CMK (cell line): Measurements from ENCODE around the gene PARP14.

Experiments
- DNase-seq: peaks from one replicate; pipeline ENCODE4 v3.0.0-alpha.2; 2010; ENCODE audit warnings: low read depth

PARP14 gene

GRCh38 chr3:122770521-122771202, 90.0 kb downstream of the PARP14 start:
- DNase-seq: no peak

- no peak for DNase-seq
These were observed 92.2 kb downstream of the PARP14 start for GRCh38 chr3:122772827-122773226.

DNA sequence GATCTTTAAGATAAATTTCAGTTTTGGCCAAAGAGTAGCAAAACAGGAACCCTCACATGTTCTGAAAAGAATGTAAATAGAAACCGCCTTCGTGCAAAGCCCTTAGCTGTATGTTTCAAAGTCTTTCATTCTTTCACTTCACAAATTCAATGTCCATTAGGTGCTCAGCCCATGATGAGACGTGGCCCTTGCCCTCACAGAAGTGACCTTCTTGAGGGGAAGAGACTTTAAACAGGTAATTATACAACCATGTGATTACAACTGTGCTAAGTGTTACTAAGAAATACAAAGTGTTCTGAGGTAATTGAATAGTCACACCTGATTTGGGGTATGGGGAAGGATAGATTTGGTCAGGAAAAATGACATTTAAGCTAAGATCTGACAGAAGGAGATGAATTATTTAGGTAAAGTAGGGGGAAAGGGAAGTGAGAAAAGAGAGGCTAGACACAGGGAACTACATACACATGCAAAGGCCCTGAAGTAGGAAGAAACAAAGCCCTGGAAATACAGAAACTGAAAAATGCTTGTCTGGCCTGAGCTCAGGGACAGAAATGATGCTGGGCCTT, 93.4 kb downstream of the PARP14 start:
- no peak for DNase-seq

DNA sequence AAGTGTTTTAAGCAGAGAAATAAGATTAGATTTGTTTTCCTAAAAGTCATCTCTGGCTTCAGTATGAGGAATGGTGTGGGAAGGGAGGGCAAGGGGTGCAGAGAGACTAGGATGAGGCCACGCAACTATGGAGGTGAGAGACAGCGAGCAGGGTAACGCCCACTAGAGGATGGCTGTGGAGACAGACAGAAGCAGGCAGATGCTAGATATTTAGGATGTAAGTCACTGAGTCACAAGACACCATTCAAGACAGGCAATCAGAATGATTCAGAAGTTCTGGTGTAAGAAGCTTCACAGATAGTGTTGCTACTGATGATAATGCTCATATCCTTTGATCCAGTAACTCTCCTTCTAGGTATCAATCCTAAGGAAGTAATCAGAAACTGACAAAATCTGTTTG, 93.9 kb downstream of the PARP14 start:
- no peak for DNase-seq

DNA sequence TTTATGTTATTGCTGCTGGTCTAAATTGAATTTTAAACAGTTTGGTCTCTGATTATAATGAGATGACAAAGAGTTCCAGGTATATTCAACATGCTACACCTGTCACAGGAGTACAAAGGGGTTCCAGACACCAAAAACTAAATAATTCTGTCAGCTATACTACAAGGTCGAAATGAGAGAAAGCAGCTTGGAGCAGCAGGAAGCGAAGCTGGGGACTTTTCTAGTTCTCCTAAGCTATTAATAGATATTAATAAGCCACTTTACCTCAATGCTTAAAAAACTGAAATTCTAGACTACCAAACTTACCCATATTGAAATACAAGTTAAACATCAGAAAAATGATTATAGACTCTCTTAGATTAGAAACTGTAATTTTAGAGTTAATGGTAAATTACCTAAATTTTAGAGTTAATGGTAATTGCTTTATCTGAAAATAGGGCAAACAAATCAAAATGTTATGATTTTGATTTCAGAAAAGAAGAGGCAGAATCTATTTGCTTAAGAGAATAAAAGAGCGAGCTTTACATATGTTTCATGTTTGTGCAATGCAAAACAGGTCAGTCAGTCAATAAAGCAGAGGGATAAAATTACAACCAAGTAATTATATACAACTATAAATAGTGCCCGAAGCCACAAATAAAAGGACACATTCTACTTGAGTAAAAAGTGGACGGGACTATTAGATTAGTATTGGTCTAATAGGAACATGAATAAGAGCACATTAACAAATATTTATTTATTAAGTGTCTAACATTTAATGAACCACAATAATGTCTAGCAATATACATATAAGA, 96.2 kb downstream of the PARP14 start:
- DNase-seq: no peak

DNA sequence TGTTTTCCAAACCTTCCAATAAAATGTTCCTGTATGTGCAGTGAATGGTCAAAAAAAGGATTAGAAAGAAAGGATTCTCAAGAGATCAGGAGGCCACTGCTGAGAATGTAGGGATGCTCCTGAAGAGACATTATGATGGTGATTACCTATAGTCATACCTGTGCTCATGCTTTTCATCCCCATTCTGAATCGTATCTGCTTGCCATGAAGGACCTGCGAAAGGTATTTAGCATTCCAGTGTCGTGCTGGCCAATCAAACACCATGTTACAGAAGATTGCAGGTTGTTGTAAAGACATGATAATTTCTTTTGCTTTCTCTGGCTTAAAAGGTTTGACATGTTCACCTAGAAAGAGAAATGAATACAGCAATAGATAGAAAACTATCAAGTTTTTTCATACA, 96.9 kb downstream of the PARP14 start:
- DNase-seq: no peak
